Measurements from ENCODE around the gene SPIB.
A peak's percentile ranks its signal among the peaks of the same experiment; 100 is the strongest.
"Not testable (repeated sequence)": the region's sequence is repeated elsewhere in the genome, so short reads cannot be mapped to it uniquely, and the experiment has no call there.

SPIB gene

DNA sequence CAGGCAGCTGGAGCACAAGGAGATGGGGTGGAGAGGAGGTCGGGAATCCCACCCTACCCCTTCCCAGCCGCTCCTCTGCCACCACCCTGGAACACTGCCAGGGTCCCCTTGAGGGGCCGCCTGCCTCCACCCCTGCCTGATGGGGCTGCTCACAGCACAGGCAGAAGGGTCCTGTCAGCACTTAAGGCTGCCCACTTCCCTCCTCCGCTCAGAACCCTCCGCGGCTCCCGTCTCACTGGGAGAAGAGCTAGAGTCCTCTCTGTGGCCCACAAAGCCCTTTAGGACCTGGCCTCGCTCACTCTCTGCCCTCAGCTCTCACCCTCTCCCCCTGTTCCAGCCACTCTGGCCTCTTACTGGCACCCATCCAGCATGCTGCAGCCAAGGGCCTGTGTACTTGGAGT is 38.0 kb upstream of the SPIB start:
- no peaks in the 10 kb centered on the region for H3K9me3 ChIP-seq (ENCODE audit: control insufficient read depth in 5 of 5, low read length in 5 of 5)
- no peak overlapping the region for H3K27ac ChIP-seq (ENCODE audit: low read depth, low read length)
- H3K36me3 ChIP-seq (ENCODE audit: control insufficient read depth in 5 of 5, insufficient read depth in 5 of 5, low read length in 5 of 5), result peaks cover 3 to 55% (median 54%) of the 10 kb centered on the region in 5 donors
- no peak overlapping the region for H3K9ac ChIP-seq (ENCODE audit: low read length in 5 of 5)
- no peak overlapping the region for H3K4me3 ChIP-seq (ENCODE audit: low read depth in 1 of 5, low read length in 5 of 5)
- H3K4me1 ChIP-seq (ENCODE audit: control insufficient read depth in 5 of 5, insufficient read depth in 5 of 5, low read length in 5 of 5), result peaks cover 6 to 30% (median 25%) of the 10 kb centered on the region in 5 donors
- H3K27me3 ChIP-seq (ENCODE audit: control insufficient read depth in 5 of 5, insufficient read depth in 4 of 5, low read length in 5 of 5), result no peaks in the 10 kb centered on the region

DNA sequence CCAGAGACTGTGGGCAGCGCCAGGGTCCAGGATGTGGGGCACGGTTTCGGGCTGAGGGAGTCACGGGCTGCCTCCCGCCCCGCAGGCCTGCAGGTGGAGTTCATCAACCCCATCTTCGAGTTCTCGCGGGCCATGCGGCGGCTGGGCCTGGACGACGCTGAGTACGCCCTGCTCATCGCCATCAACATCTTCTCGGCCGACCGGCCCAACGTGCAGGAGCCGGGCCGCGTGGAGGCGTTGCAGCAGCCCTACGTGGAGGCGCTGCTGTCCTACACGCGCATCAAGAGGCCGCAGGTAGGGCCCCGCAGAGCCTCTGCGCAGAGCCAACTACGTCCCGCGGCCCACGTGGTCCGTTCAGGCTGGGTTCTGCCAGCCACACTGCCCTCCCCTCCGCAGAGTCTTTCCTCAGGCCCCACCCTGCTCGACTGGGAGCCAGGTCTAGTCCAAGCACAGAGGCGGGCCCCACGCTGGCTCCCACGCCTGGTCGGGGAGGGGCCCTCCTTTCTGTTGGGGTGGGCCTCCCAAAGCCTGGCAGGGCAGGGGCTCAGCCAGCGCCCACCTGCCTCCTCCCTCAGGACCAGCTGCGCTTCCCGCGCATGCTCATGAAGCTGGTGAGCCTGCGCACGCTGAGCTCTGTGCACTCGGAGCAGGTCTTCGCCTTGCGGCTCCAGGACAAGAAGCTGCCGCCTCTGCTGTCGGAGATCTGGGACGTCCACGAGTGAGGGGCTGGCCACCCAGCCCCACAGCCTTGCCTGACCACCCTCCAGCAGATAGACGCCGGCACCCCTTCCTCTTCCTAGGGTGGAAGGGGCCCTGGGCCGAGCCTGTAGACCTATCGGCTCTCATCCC is 36.6 kb upstream of the SPIB start:
- Histone ChIP-seq H3K4me3 (ENCODE audit: low read depth in 1 of 5, low read length in 5 of 5) (no peak overlapping the region), H3K9me3 (ENCODE audit: control insufficient read depth in 5 of 5, low read length in 5 of 5) (no peaks in the 10 kb centered on the region), H3K4me1 (ENCODE audit: control insufficient read depth in 5 of 5, insufficient read depth in 5 of 5, low read length in 5 of 5) (peaks cover 6 to 28% (median 24%) of the 10 kb centered on the region in 5 donors), H3K27me3 (ENCODE audit: control insufficient read depth in 5 of 5, insufficient read depth in 4 of 5, low read length in 5 of 5) (no peaks in the 10 kb centered on the region), H3K9ac (ENCODE audit: low read length in 5 of 5) (no peak overlapping the region), H3K36me3 (ENCODE audit: control insufficient read depth in 5 of 5, insufficient read depth in 5 of 5, low read length in 5 of 5) (peaks cover 3 to 55% (median 54%) of the 10 kb centered on the region in 5 donors), H3K27ac (ENCODE audit: low read depth, low read length) (no peak overlapping the region)

DNA sequence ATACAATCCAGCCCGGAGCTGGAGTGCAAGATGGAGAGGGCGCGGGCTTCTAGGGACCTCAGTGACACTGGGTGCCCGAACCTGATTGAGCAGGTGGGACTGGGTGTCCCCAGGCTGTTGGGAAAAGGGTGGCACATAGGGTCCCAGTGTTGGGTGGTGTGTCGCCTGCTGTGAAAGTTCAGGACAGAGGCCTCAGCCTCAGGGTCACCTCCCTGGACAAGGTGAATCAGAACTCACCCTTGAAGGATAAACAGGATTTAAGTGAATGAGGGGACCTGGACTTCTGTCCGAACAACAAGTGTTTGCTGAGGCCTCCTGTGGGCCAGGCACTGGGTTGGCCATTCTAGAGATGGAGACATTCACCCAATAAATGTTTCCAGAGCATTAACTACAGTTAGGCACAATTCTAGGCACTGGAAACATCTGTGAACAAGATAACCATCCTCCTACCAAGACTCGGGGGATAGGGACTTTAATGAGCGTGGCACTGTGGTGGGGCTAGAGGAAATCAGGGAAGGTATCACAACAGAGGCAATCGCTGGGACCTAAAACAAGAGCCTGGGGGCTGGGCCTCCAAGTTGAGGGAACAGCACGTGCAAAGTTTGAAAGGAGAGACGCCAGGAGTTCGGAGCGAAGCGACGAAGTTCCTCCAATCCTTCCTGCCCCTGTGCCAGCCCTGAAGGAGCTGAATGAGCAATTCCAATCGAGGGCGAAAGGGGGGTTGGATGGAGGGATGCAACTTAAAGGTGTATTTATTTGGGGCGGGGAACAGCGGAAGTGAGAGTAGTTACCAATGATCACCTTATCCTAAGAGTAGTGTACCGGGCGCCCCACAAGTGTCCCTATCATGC is 35.5 kb upstream of the SPIB start:
- Histone ChIP-seq H3K27ac (ENCODE audit: low read depth, low read length) (peak overlapping the region; percentile 69), H3K36me3 (ENCODE audit: control insufficient read depth in 5 of 5, insufficient read depth in 5 of 5, low read length in 5 of 5) (peaks cover 3 to 48% (median 45%) of the 10 kb centered on the region in 5 donors), H3K9ac (ENCODE audit: low read length in 5 of 5) (peak overlapping the region in 2 of 5 donors; percentile 41 to 66), H3K4me3 (ENCODE audit: low read depth in 1 of 5, low read length in 5 of 5) (peak overlapping the region; percentile 45 to 75 (median 61)), H3K27me3 (ENCODE audit: control insufficient read depth in 5 of 5, insufficient read depth in 4 of 5, low read length in 5 of 5) (no peaks in the 10 kb centered on the region), H3K9me3 (ENCODE audit: control insufficient read depth in 5 of 5, low read length in 5 of 5) (no peaks in the 10 kb centered on the region), H3K4me1 (ENCODE audit: control insufficient read depth in 5 of 5, insufficient read depth in 5 of 5, low read length in 5 of 5) (peaks cover 6 to 28% (median 19%) of the 10 kb centered on the region in 5 donors)

DNA sequence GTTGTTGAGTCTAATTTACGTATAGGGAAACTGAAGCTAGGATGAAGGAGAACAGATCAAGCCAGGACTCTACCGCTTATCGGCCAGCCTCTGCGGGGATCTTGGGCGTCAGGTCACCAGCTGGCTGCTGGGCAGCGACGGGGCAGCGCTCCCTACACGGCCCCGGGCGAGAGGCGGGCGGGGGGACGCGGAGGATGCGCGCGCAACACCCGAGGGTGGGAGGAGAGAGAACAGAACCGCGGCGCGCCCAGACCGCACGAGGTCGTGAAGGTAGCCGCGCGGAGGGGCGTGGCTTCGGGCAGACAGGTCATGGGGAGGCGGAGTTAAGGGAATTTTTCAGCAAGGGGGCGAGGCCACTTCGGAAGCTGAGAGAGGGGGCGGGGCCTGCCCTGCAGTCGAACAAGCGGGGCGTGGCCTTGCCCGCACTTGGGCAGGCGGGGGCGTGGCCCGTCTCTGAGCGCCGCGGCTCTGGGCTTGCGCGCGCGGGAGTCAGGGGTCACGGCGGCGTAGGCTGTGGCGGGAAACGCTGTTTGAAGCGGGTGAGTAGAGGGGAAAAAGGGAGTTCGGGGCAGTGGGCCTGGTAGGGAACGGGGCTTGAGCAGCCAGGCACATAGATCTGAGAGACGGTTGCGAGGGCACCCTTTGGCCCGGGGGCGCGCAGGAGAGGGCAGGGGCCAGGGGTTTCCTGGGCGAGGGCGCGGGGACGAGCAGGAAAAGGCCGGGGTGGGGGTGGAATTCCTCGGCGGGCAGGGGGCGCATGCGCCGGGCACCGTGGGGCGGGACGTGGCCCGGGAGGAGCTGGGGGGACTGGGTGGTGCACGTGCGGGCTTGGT is 34.7 kb upstream of the SPIB start, which contains the start of gene POLD1:
TSS of gene POLD1 (plus strand) at position 496 of the 833 bp plus-strand sequence. CDS start 14,505 bp downstream, outside the sequence.
- Histone ChIP-seq H3K9ac (ENCODE audit: low read length in 5 of 5) (peak within 1 kb of the TSS; percentile 22 to 78 (median 74)), H3K27me3 (ENCODE audit: control insufficient read depth in 5 of 5, insufficient read depth in 4 of 5, low read length in 5 of 5) (no peaks in the 10 kb centered on the region), H3K36me3 (ENCODE audit: control insufficient read depth in 5 of 5, insufficient read depth in 5 of 5, low read length in 5 of 5) (peaks cover 3 to 39% (median 36%) of the 10 kb centered on the region in 5 donors), H3K4me1 (ENCODE audit: control insufficient read depth in 5 of 5, insufficient read depth in 5 of 5, low read length in 5 of 5) (peaks cover 6 to 28% (median 19%) of the 10 kb centered on the region in 5 donors), H3K27ac (ENCODE audit: low read depth, low read length) (peak within 1 kb of the TSS; percentile 69), H3K9me3 (ENCODE audit: control insufficient read depth in 5 of 5, low read length in 5 of 5) (no peaks in the 10 kb centered on the region), H3K4me3 (ENCODE audit: low read depth in 1 of 5, low read length in 5 of 5) (peak within 1 kb of the TSS; percentile 61 to 75 (median 69))

DNA sequence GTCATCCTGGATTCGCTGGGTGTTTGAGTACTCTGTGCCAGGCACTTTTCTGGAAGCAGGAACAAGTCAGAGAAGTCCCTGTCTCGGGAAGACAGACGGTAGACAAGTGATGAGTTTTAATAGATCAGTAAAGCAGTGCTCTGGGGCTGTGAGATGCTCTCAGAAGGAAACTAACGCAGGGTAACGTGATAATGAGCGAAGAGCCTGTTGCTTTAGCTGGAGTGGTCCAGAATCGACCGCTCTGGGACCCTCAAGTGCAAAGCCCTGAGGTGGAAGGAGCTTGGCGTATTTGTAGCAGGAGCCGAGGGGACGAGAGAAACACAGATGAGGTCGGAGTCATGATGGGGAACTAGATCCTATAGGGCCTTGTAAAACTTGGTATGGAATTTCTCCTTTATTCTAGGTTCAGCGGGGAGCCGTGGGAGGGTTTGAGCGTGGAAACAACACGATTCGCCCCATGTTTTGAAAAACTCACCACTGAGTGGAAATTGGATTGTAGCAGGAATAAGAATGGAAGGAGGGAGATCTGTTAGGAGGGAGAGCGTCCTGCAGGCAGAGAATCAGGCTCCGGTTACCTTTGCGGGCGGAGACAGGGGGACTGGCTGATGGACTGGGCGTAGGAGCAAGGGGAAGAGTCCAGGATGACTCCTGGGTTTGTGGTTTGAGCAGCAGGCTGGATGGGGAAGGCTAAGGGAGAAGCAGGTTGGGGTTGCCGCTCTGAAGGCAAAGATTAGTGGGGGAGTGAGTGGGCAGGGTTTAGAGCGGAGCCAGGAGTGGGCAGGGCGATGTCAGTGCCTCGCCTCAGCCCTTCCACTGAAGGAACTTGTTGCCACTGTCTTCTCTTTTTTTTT is 33.8 kb upstream of the SPIB start:
- Histone ChIP-seq H3K27ac (ENCODE audit: low read depth, low read length) (peak overlapping the region; percentile 69), H3K4me1 (ENCODE audit: control insufficient read depth in 5 of 5, insufficient read depth in 5 of 5, low read length in 5 of 5) (peaks cover 6 to 28% (median 19%) of the 10 kb centered on the region in 5 donors), H3K36me3 (ENCODE audit: control insufficient read depth in 5 of 5, insufficient read depth in 5 of 5, low read length in 5 of 5) (peaks cover 0 to 31% (median 28%) of the 10 kb centered on the region in 5 donors), H3K27me3 (ENCODE audit: control insufficient read depth in 5 of 5, insufficient read depth in 4 of 5, low read length in 5 of 5) (no peaks in the 10 kb centered on the region), H3K9me3 (ENCODE audit: control insufficient read depth in 5 of 5, low read length in 5 of 5) (no peaks in the 10 kb centered on the region), H3K4me3 (ENCODE audit: low read depth in 1 of 5, low read length in 5 of 5) (peak overlapping the region; percentile 57 to 75 (median 69)), H3K9ac (ENCODE audit: low read length in 5 of 5) (peak overlapping the region; percentile 22 to 78 (median 74))

DNA sequence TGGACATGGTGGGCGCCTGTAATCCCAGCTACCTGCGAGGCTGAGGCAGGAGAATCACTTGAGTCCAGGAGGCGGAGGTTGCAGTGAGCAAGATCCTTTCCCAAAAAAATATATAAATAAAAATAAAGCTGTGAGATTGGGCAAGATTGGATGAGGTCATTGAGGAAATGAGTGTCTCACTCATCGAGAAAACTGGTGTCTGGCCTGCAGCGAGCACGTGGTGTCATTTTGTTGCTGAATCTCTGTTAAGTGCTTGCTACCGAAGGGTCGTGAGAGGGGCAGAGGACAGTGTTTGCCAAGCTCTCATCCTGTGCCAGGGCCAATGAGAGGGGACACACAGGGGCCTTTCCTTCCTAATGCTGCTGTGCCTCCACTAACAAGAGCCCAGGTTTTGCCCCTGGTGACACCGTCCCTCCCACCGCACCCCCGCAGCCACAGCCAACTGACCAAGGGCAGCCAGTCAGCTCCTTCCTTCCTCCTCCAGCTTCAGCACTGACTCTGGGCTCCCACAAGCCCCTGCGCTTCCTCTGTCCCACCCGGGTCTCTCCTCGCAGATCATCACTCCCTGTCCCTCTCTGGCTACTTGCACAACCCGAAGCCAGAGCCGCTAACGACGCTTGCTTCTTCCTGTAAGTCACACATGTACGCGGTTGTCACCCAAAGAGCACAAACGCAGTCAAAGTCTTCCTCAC is 31.4 kb upstream of the SPIB start:
- H3K36me3 ChIP-seq (ENCODE audit: control insufficient read depth in 5 of 5, insufficient read depth in 5 of 5, low read length in 5 of 5), result peaks cover 0 to 9% (median 4%) of the 10 kb centered on the region in 5 donors
- no peaks in the 10 kb centered on the region for H3K27me3 ChIP-seq (ENCODE audit: control insufficient read depth in 5 of 5, insufficient read depth in 4 of 5, low read length in 5 of 5)
- peaks cover 6 to 28% (median 19%) of the 10 kb centered on the region in 5 donors for H3K4me1 ChIP-seq (ENCODE audit: control insufficient read depth in 5 of 5, insufficient read depth in 5 of 5, low read length in 5 of 5)
- H3K9me3 ChIP-seq (ENCODE audit: control insufficient read depth in 5 of 5, low read length in 5 of 5), result no peaks in the 10 kb centered on the region
- H3K4me3 ChIP-seq (ENCODE audit: low read depth in 1 of 5, low read length in 5 of 5), result peak overlapping the region in 2 of 5 donors; percentile 28 to 30
- no peak overlapping the region for H3K9ac ChIP-seq (ENCODE audit: low read length in 5 of 5)
- no peak overlapping the region for H3K27ac ChIP-seq (ENCODE audit: low read depth, low read length)

DNA sequence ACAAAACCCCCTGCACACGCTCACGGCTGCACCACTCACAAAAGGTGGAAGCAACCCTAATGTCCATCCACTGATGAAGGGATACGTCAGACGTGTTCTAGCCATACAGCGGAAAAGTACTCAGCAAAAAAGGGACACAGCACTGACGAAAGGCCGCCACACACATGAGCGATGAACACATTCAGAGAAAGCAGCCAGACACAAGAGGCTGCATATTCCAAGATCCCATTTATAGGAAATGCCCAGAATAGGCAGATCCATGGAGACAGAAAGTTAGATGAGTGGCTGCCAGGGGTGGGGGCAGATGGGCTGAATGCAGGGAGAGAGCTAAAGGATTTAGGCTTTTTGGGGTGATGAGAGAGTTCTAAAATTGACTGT is 30.9 kb upstream of the SPIB start:
- Histone ChIP-seq H3K36me3 (ENCODE audit: control insufficient read depth in 5 of 5, insufficient read depth in 5 of 5, low read length in 5 of 5) (peaks cover 0 to 5% (median 0%) of the 10 kb centered on the region in 5 donors), H3K4me3 (ENCODE audit: low read depth in 1 of 5, low read length in 5 of 5) (peak overlapping the region in 2 of 5 donors; percentile 28 to 30), H3K4me1 (ENCODE audit: control insufficient read depth in 5 of 5, insufficient read depth in 5 of 5, low read length in 5 of 5) (peaks cover 6 to 28% (median 19%) of the 10 kb centered on the region in 5 donors), H3K27ac (ENCODE audit: low read depth, low read length) (no peak overlapping the region), H3K27me3 (ENCODE audit: control insufficient read depth in 5 of 5, insufficient read depth in 4 of 5, low read length in 5 of 5) (no peaks in the 10 kb centered on the region), H3K9ac (ENCODE audit: low read length in 5 of 5) (no peak overlapping the region), H3K9me3 (ENCODE audit: control insufficient read depth in 5 of 5, low read length in 5 of 5) (no peaks in the 10 kb centered on the region)

DNA sequence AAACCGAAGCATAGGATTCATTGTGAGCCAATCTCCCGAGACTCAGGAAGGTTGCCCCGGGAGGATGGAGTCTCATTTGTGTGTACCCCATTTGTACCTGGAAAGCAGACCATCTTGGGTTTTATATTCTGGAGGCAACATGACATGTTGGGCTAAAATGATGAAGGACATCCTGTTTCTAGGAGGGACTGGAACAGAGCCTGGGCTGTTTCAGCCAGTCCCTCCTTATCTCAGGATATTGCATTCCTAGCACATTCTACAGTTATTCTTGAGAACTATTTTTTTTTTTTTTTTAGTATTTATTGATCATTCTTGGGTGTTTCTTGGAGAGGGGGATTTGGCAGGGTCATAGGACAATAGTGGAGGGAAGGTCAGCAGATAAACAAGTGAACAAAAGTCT is 28.4 kb upstream of the SPIB start:
- H3K4me1 ChIP-seq (ENCODE audit: control insufficient read depth in 5 of 5, insufficient read depth in 5 of 5, low read length in 5 of 5); H3K27ac ChIP-seq (ENCODE audit: low read depth, low read length); H3K4me3 ChIP-seq (ENCODE audit: low read depth in 1 of 5, low read length in 5 of 5); H3K9ac ChIP-seq (ENCODE audit: low read length in 5 of 5); H3K9me3 ChIP-seq (ENCODE audit: control insufficient read depth in 5 of 5, low read length in 5 of 5); H3K36me3 ChIP-seq (ENCODE audit: control insufficient read depth in 5 of 5, insufficient read depth in 5 of 5, low read length in 5 of 5); H3K27me3 ChIP-seq (ENCODE audit: control insufficient read depth in 5 of 5, insufficient read depth in 4 of 5, low read length in 5 of 5): not testable (repeated sequence)
